Vagina (tissue), 2 donors: ENCODE measurements around the gene PRRG4.

ENCODE experiments used
- CTCF ChIP-seq, 3 experiments: fragments of 450-650 bp in 2 of 3; fragments of 200-600 bp in 1 of 3; sonication (generic) in 1 of 3; IDR thresholded peaks; one replicate each; pipeline ENCODE4 v1.5.1; 2017 to 2019; ENCODE audit warnings: antibody characterized with exemption in 3 of 3, mild to moderate bottlenecking in 2 of 3, moderate library complexity in 2 of 3
- POLR2AphosphoS5 ChIP-seq, 2 donors: sonication (generic); formaldehyde crosslinking; IDR thresholded peaks; one replicate each; pipeline ENCODE4 v1.9.0; 2017; ENCODE audit warnings: antibody characterized with exemption in 2 of 2, mild to moderate bottlenecking in 2 of 2, low read depth in 1 of 2; ENCODE audit not compliant: insufficient read depth in 1 of 2

GRCh38 chr11:32840587-32840986, 10.9 kb downstream of the PRRG4 start:
- TF ChIP-seq CTCF (IDR thresholded peaks at IDR 0.05) (no peak), POLR2AphosphoS5 (IDR thresholded peaks at IDR 0.05; ENCODE audit: insufficient read depth in 1 of 2, low read depth in 1 of 2) (no peak)
